IPS DF 19.7 (cell line): ENCODE measurements around the gene MRGPRF.

Source experiments
- DNase-seq: peaks from one replicate; pipeline ENCODE4 v3.0.0-alpha.2; 2013; ENCODE audit warnings: low read depth, low spot score

The MRGPRF gene

DNA sequence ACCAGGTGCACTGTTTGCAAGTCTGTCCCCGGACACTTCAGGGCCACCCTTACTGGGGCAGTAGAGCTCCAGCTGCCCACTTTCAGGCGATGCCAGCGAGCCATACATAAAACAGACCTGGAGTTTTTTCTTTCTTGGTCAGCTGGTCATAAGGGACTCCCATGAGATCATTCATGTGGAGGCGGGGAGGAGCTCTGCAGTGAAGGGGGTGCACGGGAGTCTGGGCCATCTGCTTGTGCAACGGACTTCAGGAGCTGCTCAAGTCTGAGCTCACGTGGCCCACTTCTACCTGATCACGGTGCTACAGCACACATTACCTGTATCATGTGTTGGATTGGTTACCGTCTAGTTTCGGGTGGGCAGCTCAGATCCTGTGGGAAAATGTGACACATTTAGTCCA, 9.2 kb upstream of the MRGPRF start:
- no peak for DNase-seq

DNA sequence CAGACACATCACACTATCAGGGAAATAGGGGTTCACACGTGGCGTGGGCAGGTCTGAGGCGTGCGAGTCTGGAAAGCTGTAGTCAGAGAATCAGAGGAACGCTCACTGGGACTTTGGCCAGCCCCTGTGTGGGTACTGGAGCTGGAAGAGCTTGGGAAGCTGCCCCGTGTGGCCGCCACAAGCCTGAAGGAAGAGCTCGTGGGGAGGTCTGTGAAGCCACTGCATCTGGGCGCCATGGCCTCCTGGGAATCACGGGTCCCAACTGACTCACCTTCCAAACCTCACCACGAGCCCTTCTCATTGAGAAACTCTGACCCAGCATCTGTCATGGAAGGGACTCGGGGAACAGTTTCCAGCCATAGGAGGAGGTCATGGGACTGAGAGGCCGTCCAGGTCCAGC, 5.9 kb upstream of the MRGPRF start:
- DNase-seq = no peak

- no peak for DNase-seq
Measured at GRCh38 chr11:69017951-69018350, 4.9 kb upstream of the MRGPRF start.

DNA sequence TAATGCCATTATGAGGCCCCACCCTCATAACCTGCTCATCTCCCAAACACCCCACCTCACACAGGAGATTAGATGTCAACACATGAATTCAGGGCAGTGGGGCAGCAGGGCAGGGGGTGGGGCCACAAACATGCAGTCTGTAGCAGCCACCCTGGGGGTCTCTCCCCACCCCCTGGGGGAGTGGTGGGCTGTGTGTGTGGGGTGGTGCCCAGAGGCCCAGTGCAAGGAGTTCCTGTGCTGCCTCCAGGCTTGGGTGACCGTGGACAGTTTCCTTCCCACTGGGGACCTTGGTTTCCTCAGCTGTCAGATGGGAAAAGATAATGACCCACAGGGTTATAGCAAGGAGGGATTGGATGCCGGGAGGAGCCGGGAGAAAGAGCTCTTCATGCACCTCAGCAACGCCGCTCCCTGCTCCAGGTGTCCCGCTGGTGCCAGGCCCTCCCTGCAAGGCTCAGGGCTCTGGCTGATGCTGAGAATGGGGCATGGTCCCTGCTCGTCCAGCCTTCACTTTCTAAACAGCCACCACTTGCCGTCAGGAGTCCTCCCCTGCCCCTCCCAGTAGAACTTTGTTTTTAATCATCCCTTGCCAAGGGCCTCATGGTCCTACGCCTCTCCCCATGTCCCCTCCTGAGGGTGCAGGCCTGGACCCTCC, 2.0 kb upstream of the MRGPRF start:
- no peak for DNase-seq

GRCh38 chr11:69014084-69014851, 1.2 kb upstream of the MRGPRF start:
- no peak for DNase-seq

DNA sequence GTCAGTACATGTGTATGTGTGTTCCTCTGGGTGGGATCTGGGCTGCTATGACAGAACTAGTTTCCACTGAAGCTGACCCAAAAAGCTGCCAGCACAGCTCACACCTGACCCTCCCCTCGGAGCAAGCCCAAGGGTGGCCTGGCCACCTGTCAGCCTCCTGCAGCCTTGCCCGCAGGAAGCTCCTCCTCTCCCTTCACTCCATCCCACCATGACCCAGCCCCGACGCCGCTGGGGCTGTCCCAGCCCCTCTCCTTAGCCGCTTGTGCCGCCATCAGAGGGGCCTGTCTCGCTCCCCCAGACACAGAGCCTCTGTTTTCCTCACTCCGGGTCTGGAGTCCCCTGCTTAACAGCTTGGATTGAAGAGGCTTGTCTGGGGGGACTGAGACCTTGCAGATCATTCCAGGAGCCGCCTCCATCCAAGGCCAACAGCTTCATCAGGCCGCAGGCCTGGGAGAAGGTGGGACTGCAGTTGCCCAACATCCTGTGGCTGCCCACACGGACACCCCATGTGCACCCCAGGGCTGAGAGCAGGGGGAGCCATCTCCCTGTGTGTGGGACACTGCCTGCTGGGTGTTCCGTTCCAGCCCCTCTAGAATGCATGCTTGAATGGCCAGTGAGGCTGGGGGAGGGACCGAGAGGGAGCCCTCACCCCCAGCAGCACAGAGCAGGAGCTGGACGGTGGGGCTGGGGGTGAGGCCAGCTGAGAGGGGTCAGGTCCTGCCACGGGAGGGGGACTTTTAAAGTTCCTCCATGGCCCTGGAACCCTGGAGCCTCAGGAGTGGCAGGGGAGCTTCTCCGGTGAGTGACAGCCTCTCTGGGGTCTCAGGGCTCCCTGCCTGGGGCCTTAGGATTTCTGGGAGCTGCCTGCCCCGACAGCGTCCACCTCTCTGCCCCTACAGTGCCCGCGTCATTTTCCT, 696 bp downstream of the MRGPRF start:
- no peak for DNase-seq

GRCh38 chr11:69011624-69012091, 1.4 kb downstream of the MRGPRF start:
- no peak for DNase-seq

DNA sequence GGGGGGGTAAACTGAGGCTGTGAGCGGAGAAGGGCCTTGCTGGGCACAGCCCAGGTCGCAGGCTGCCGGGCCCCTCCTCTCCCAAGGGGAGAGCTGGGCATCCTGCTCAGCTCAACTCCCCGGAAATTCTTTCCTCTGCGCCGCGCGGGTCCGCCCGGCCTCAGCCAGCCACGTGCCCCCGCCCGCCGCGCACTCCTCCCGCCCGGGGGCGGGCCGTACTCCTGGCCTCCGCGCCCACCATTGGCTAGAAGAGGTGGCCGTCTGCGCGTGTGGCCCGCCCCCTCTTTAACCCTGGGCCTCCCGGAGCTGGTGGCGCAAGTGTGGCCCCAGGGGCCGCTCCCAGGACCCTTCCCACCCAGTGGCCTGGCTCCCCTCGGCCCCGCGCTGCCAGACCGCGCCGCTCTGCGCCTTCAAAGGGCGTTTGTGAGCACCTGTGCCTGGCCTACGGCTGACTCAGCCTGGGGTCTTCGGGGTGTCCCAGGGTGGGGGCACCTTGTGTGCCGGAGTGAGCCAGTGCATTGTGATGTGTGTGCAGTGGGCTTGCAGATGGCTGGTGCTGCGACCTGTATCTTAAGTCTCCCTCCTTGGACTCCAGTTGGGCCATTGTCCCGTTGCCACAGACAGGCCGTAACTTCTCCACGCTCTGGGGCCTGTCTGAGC, 2.0 kb downstream of the MRGPRF start:
- DNase-seq = no peak

GRCh38 chr11:69010361-69010891, 2.6 kb downstream of the MRGPRF start:
- no peak for DNase-seq

DNA sequence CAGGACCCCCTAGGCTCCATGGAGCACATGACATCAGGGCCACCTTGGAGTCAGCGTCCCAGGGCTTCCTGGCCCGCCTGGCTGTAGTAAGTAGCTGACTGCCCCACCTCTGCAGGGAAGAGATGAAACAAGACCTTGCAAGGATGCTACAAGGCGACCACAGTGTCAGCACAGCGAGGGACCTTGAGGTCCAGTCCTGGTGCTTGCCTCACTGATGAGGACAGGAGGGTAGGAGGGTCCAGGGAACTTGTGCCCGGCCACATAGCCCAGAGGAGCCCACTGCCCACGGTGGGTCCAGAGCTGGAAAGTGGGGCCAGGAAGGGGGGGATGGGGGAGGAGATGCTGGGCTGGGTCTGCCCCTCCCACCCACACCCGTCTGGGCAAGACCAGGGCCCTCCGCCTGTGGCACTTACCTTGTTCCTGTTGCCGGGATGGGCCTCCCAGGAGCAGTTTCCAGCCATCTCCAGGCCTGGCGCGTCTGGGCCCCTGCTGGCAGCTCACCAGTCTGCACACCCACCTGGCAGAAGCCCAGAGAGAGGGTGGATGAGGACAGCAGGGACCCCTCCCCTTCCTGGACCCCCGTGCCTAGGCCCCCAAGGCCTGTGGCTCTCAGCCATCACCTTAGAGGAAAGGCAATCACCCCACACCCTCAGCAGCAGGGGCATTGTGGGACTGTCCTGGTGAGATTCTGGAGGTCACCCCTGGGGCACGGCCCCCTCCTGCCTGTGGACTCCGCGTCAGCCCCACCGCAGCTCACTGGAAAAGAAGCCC, 3.4 kb downstream of the MRGPRF start:
- no peak for DNase-seq

GRCh38 chr11:69008737-69009440, 4.2 kb downstream of the MRGPRF start:
- DNase-seq = no peak

- no peak for DNase-seq
Measured at GRCh38 chr11:69007975-69008381, 5.1 kb downstream of the MRGPRF start.

- DNase-seq = no peak
Measured at GRCh38 chr11:69006816-69007215, 6.2 kb downstream of the MRGPRF start.

DNA sequence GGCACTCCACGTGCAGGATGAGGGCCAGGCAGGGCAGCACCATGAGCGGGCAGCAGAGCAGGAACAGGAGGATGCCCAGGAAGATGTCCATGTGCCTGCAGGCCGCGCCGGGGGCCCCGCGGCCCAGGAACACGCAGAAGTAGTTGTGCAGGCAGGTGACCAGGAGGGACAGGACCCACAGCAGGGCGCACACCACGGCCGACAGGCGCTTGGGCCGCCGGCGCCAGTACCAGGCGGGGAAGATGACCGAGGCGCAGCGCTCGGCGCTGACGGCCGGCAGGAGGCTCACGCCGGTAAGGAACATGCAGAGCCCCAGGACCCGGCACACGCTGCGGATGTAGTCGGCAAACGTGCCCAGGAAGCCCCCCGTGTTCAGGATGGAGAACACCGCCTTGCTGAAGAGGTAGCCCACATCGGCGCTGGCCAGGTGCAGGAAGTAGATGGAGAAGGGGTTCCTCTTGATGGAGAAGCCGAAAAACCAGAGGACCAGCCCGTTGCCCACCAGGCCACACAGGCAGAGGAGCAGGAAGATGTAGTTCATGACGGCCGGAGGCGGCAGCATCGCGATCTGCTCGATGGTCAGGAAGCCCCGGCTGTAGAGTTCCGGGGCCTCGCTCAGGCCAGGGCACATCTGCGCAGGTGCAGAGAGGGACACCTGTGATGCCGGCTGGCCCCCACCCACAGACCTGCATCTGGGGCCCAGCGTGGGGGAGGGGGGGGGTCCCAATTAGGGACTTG, 7.2 kb downstream of the MRGPRF start:
- DNase-seq = no peak

GRCh38 chr11:69005183-69005630, 7.8 kb downstream of the MRGPRF start:
- DNase-seq = no peak

GRCh38 chr11:69004411-69005182, 8.4 kb downstream of the MRGPRF start:
- no peak for DNase-seq

DNA sequence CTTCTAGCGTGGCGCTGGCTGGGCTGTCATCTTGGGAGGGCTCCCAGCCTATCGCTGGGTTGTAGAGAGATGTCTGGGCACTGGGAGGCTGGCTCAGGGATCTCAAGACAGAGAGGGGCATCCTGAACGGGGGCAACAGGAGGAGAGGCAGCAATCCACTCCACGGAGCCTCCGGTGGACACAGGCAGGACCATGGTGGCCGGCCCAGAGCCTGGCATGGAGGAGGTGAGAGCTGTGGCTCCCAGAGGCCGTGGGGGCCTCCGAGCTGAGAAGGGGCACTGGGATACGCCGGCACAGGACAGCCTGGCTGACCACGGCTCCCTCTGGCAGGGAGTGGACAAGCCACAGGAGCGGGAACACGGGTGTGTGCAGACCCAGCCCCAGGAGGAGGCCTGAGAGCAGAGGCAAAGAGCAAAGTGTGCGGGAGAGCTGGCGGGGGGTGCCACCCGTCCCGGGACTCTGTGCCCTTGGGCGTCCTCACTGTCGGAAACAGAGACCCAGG, 9.1 kb downstream of the MRGPRF start:
- DNase-seq = no peak

GRCh38 chr11:69003301-69003865, 9.7 kb downstream of the MRGPRF start:
- no peak for DNase-seq
